Activated CD4-positive, alpha-beta T cell treated with anti-CD3 and anti-CD28 coated beads, Interleukin-2, amount 50 U/mL, for 24 hours (primary cell): ENCODE results near the gene EIF6.

Source experiments
- DNase-seq, 2 donors: peaks; one replicate each; pipeline ENCODE4 v3.0.0-alpha.2; 2020; ENCODE audit warnings: low read depth in 1 of 2, low spot score in 1 of 2

The EIF6 gene

DNA sequence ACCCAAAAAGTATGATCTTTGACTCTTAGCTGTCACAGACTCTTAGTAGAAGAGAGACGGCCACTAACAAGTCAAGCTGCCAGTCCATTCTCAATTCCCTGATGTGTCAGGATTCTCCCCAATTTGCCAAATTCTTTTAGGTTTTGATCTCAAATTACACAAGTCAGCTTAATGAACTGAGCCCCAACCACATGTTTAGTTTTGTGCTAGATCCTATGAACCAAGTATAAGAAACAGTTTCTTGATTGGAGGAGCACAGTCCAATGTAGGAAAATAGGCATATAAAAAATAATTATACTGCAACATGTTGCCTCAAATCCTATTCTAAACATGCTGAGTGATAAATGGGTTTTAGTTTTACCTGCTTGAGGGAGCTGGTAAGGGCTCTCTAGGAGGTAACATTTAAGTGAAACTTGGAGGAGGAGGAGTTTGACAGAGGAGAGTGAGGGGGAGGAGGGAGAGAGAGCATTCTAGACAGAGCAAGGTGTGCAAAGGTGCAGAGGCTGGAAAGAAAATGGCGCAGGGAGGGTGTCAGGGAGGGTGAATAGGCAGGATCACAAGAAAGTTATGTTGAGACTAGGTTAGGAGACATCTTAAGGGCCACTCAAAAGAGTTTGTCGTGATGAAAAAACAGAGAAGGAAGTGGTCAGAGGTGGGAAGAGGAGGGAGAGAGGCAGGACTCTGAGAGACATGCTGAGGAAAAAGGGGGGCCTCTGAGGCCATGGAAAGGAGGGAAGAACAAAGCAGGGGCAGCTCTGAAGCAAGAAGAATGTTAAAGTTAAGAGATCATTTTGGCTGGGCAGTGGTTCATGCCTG is 30.5 kb upstream of the EIF6 start:
- DNase-seq = no peak

DNA sequence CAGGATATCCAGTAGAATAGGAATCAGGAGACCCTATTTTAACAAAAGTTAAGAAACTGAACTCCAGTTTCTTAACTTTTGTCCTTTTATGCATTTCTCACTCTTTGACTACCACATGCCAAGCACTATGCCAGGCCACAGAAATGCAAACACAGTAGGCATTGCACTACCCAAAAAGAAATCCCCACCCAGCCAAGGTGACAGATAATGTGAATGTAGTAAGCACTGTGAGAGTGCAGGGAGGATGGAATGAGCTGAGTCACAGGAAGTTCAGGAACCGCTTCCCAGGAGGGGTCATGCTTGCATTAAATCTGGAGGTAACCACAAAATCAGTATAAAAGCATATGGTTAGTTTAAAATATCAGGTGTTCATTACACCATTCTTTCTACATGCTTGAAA is 27.7 kb upstream of the EIF6 start:
- no peak for DNase-seq

DNA sequence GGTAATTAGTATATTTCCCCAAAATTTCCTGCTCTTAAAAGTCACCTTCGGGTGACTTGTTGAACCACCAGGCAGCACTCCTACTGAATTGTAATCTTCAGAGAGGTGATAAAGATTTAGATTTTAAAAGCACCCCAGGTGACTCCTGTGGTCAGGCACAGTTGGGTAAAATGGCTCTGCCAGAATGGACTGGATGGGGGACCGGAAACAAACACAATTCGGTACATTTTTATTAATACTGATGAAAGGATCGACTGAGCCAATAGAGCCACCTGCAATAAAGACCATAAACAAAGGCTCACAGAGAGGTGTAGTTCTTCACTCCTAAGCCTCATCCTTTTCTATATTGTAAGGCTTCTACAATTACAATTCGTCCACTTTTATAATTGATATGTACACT is 27.2 kb upstream of the EIF6 start:
- no peak for DNase-seq

DNA sequence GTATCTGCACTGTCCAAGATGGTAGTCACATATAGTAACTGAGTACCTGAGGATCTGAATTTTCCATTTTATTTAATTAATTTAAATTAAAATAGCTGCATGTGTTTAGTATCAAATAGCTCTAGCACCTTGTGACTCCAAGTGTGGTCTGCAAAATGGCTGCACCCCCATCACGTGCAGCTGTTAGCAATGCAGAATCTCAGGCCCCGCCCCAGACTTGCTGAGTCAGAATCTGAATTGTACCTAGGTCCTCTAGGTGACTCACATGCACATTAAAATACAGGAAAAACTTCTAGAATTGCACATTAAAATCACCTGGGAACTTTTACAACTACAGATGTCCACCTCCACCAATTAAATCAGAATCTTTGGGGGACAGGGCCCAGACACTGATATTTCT is 26.8 kb upstream of the EIF6 start:
- peak; percentile 21 to 52 for DNase-seq

DNA sequence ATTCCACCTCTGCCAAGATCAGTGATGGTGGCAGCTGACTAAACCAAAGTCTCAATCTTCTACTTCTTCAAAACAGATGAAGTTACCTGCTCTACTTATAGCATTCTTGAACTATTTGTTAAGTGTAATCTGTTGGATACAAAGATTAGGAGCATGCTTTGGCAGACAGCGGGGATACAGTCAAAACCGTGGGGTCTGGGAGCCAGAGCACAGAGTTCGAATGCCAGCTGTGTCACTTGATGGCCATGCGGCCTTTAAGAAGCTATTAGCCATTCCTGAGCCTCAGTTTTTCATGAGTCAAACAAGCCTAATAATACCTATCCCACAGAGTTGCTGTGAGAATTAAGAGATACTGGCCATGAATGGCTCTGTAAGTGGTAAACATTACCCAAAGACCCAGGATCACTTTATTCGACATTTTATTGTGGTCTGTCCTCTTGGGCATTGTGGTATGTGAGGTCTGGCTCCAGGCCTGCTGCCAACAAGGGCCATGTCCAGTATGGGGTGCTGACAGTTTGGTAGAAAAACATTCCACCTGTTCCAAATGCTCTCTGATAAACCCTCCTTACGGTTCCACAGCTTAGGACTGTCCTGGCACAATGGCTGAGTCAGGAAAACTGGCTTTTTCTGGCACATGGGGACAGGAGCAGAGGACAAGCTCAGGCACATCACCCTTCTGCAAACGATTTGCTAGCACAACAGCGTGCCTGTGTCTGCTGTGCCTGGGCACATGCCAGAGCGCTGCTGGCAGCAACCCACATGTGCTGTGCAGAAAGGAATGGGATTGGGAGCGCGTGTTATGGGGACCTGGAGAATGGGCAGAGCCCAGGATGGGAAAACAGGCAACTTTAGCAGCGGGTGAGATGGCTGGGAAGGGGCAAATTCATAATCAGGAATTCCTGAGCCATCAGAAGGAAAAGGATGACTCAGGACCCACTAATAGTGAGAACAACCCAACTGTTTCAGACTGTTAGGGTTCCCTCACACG is 23.4 kb upstream of the EIF6 start:
- DNase-seq = no peak

DNA sequence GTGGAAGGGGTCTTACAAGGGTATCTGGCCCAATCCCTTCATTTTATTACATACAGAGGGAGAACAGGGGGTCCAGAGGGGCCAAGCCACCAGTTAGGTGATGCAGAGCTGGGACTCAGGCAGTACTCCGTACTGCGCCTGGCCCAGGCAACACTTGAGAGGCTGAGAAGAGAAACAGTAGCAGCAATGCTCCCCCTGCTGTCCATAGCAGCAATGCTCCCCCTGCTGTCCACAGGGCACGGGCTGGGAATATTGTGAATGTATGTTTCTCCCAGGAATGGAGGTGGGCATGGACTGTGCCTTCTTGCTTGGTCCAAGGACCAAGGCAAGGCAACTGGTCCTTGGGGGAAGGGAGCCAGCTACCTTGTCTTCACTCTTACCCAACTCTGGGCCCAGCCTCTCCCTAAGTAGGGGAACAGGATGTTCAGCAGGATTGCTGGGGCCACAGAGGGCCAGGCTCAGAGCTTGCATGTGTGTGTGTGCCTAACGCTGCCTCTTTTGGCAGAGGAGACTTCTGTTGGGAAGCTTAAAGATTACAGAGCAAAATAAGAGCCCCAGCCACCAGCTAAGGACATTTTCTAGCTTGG is 22.5 kb upstream of the EIF6 start:
- no peak for DNase-seq

DNA sequence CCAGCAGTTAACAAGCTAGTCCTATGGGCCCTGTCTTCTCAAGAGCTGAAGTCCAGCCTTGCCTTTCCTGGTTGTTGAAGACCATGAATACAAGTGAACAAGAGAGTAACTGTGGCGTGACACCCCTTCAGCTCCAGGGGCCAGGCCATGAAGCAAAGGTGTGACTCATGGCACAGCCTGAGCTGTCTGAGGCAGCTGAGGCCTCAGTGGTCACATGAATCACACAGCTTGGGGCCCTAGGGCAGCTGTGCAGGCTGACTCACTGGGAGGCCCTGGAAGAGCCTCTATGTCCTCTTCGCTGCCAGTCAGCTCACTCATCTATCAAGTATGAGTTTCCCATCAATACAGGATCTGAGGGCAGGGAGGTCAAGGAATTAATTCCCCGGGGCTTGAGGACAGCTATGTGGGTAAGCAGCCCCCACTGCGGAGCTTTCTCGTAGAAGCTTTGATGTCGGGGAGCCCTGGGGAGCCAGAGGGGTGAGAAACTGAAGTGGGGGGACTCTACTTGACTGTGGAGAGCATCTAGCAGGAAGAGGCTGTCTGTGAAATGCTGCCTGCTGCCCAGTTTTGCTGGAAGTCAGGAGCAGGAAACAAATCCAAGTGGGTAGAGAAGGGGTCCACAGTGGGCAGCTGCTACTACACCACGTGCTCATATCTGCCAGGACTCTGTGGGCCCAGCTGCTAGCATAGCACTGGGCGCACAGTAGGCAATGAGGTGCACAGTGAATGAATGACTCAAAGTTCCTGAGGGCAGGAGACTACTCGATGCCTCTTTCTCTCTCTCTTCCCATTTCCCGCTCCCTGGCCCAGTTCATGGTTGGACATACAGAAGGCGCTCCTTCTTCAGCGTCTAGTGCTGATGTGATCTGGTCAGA is 21.3 kb upstream of the EIF6 start:
- peak; percentile 35 to 80 for DNase-seq

DNA sequence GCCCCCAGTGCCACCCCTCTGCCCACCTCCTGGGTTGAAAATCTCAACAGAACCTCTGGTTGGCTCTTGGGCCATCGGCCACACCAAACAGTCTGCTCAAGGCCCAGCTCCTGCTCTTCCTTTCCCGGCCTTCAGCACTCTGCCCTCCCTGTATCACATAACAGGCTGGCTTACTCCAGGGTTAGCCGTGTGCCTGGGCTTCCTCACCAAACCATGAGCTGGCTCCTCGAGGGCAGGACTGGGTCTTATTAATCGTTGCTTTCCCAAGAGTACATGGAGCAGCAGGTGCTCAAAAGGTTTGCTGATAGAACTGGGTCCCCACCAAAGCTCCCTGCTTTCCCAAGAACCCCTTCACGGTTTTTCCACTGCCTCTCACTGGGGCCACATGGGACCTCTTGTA is 20.4 kb upstream of the EIF6 start:
- no peak for DNase-seq

DNA sequence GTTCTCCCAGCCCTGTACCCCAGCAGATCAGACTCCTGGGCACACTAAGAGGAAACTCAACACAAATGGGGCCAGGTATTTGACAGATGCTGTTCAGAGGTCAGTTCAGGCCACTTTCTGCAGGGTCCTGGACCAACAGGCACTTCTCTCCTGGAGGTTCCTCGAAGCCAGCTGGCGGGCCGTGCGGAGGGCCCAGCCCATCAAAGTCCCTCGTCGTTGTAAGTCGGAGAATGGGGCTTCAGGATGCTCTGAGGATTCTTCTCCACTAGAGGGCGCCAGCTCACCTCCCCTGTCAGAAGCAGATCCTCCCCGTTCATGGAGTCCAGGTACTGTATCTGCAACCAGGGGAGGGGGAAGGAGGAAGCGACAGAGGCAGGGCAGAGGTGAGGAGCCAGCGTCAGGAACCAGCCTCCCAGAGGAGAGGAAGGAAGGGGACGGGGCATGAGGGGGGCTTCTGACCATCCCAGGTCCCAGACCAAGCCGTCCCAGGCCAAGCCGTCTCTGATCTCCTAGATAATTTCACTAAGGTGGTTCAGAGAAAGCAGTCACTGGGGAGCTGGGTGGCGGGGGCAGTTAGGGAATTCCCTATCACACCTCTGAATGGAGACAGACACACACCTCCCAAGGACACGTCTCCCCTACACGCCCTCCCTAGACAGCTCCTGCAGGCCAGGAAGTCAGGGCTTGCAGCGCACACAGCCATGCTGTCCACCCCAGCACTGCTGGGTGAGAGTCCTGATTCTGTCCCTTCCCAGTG is 19.3 kb upstream of the EIF6 start:
- DNase-seq = peak; percentile 70 to 85

DNA sequence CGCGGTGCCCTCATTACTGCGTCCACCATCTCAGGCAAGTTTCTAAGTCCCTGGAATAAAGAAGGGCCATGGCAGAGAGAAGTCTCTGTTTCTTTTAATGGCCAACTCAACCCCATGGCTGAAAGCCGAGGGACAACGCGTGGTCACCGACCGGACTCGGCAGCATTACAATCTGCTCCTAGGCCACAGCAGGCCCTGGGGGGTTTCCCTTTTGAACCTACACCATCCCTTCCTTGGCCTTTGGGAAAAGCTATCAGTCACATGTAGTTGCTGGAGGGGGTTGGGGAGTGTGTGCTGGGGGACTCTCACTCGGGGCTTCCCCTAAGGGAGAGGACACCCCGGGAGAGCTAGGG is 18.8 kb upstream of the EIF6 start:
- DNase-seq = no peak

DNA sequence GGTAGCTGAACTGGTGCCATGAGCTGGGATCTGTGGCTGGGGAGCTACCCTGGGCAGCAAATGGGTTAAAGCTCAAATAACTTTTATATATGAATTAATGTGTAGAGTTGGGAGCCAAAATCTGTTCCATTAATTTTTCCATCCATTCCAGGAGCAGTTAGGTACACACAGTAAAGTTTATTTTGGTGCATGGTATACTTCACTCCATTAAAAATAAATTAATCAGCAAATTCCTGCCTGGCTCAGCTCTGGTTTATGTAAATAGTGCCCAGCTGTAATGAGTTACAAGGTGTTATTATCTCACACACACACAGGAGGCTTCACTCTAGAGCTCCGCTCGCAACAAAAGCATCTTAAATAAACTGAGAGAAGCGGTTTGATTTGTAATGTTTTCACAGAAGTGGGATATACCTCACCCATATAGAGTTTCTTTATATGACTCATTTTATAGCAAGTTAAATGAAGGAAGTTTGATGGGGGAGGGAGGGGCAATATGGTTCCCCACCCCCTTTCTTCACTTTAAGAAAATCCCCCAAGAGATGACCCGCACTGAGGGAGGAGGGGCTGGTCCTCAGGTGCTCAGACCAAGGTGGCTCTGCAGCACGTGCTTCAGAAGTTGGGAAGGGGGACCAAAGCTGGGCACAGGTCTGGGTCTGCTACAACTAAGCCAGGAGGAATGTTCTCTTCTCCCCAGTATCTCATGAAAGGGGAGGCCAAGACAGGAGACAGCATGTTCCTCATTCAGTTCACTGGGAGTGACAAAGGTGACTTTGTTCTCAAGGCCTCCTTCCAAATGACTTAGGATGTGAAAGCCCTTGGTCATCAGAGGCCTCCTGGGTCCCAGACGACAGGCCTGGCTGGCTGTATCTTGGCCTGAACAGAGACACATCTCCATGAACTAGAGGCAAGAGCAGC is 18.1 kb upstream of the EIF6 start:
- DNase-seq = no peak

DNA sequence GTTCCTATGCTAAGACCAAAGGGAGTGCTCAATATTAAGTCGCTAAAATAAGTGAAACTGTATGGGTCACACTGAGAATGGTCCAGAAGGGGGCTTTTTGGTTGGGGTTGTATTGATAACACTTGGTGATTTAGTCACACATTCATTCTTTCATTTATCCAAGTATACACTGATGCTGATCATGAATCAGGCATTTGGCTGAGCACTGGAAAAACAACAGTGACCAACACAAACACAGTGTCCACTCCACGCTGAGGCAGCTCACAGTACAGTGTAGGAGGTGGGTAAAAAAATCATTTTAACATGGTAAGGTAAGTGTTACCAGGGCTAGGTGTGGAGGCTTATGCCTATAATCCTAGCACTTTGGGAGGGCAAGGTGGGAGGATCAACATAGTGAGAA is 16.9 kb upstream of the EIF6 start:
- DNase-seq = no peak

DNA sequence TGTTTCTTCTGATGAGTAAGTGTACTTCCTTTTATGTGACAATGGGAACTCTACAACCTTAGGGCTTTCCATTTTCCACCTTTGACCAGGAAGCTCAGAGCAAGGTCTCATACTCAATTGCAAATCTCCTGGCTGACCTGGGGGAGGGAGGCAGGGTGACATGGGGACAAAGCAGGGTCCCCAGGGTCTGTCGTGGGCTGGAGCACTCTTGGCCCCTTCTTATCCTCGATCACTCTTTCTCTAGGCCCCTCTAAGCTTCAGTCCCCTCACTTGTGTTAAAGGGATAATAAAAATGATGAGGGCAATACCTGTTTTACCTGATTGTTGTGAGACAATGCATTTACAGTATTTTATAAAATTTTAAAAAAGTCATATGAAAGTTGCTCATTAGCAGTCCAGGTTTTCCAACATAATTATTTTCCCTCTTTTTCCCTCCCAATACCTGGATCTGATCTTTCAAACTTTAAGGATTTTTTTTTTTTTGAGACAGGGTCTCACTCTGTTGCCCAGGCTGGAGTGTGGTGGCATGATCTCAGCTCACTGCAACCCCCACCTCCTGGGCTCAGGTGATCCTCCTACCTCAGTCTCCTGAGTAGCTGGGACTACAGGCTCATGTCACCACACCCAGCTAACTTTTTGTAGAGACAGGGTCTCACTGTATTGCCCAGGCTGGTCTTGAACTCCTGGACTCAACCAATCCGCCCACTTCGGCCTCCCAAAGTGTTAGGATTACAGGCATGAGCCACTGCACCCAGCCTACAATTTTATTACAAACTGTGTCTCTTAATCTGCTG is 16.1 kb upstream of the EIF6 start:
- DNase-seq = no peak

DNA sequence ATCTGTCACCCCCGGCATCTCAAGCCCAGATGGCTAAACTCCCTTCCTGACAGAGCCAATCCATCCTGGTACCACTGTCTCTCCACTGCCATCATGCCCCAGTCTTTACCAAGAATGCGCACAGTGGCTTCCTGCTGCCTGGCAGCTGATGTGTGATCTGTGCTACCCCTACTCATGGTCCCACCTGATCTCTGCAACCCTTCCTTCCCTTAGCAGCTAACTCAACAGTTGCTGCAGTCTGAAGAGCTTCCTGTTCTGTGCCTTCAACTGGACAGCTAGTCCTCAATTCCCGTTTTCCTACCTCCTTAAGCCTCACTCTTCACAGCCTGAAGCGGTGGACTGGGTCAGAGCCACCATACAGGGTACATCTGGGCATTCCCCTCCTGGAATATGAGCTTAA is 15.2 kb upstream of the EIF6 start:
- no peak for DNase-seq

DNA sequence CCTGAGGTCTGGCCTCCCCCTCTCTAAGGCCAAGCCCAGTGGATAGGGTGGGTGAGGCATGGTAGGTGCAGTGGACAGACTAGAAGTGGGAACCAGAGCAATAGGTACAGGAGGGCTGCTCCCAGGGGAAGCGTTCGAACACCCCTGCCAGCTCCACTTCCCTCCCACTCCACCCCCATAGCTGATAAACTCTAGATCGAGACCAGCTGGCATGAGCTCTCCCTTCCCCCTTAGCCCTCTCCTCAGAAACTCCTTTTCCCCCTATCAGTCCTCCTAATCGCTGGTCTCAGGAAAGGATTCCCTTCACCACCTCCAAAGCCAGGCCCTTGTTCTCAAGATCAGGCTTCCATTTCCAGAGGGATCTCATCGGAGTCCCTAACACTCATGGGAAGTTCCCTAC is 13.7 kb upstream of the EIF6 start:
- no peak for DNase-seq

DNA sequence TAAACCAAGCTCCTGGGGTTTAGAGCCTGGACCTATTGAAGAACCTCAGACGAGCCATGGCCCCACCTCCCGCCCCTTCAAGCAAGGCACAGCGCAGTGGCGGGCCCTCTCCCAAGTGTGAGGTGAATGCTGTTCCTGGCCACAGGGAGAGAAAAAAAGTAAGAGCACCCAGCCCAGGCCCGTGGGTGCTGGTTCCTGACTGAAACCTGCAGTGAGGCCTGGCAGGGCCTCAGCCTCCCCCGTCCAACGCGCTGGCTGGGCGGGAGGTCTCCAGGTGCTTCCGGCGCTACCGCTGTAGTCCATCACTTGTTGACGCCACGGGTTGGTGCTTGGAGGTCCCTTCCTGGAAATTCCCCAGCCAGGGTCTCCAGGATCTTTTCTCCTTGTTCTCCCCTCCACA is 13.2 kb upstream of the EIF6 start:
- DNase-seq = no peak

DNA sequence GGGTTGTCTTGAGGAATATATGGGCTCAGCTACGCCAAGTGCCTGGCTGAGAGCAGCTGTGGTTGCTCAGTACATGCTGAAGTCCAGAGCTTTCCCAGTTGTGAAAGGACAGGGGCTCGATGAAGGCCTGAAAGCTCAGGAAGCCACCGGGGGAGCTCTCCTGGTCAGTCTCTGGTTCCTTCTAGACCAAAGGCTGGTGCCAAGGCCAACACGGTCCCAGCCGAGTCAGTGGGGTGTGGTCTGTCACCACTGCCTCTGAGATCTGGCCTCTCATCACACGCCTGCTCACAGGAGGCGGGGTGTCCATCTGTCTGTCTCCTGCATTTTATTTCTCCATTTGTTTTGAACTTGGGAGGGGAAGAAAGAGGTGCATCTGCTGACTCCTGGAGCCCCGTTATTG is 12.6 kb upstream of the EIF6 start:
- no peak for DNase-seq

DNA sequence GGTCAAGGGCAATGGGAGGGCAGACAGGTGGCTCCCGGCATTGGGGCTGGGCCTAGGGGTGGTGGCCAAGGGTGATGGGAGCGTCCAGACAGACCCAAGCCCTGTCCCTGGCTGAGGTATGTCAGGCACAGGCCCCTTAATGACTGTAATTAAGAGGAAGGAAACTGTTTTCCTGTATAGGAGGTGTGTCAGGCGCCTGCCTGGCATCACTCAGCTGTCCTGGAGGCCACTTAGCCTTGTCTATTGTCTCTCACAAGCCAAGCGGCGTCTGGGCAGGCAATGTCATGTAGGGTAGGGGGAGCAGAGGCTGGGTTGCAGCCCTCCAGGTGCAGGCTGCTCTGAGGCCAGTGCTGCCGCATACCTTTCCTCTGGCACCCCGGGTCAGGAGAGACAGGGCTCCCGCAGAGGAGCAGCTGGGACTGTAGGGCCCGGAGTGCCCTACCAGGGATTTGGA is 11.6 kb upstream of the EIF6 start:
- DNase-seq = no peak
